IMR-90 (cell line): Measurements from ENCODE around the gene TSKU. TPM values are rescaled to one million over a fixed set of nuclear protein-coding genes. Genes with fewer than 3 reads are reported as not detected.

ENCODE experiments used
- ATAC-seq: fragments of 200-7000 bp; cut with Tn5 transposase; 2 replicates; pipeline ENCODE4 v1.9.1; 2020; ENCODE audit warnings: low read depth, mild to moderate bottlenecking, moderate library complexity
- BruUV-seq: library from RNA; stranded (reverse); fragments of 400-500 nt; replicated peaks from 2 replicates; lab custom pipeline; 2021; lab: Mats Ljungman, UMichigan
- CTCF ChIA-PET: fragments of 300-600 bp; formaldehyde crosslinking; extraction: SDS; loops from one replicate; lab custom pipeline; 2021; ENCODE audit warnings: antibody characterized with exemption; lab: Yijun Ruan, JAX
- POLR2A ChIA-PET: fragments of 300-600 bp; sonication (Branson Sonifier 250); formaldehyde crosslinking; loops from one replicate; lab custom pipeline; 2022; ENCODE audit warnings: antibody characterized with exemption; ENCODE audit not compliant: unreplicated experiment; lab: Charles Lee
- DNase-seq: peaks from one replicate; pipeline ENCODE4 v3.0.0; 2013
- H2AFZ ChIP-seq: replicated peaks from 2 replicates; pipeline ENCODE3; 2013; ENCODE audit warnings: low read length, mild to moderate bottlenecking; ENCODE audit not compliant: poor library complexity
- H2AK5ac ChIP-seq: 2 replicates; pipeline ENCODE4 v1.6.1; 2013; ENCODE audit warnings: low read depth, low read length, inconsistent platforms
- H2AK9ac ChIP-seq: replicated peaks from 2 replicates; pipeline ENCODE3; 2013; ENCODE audit warnings: mild to moderate bottlenecking, low read depth, low read length, moderate library complexity; ENCODE audit not compliant: poor library complexity
- H2BK120ac ChIP-seq: 2 replicates; pipeline ENCODE4 v1.6.1; 2013; ENCODE audit warnings: low read depth, low read length, inconsistent platforms
- H2BK15ac ChIP-seq: 3 replicates; pipeline ENCODE4 v1.6.1; 2013; ENCODE audit warnings: low read depth, low read length, inconsistent platforms
- H2BK20ac ChIP-seq: 2 replicates; pipeline ENCODE4 v1.6.1; 2013; ENCODE audit warnings: low read depth, mild to moderate bottlenecking, inconsistent platforms, low read length, moderate library complexity
- H2BK5ac ChIP-seq: 2 replicates; pipeline ENCODE4 v1.6.1; 2013; ENCODE audit warnings: mild to moderate bottlenecking, low read depth, low read length, inconsistent platforms; ENCODE audit not compliant: poor library complexity, severe bottlenecking
- H3K14ac ChIP-seq: replicated peaks from 2 replicates; pipeline ENCODE4 v1.6.1; 2013; ENCODE audit warnings: low read depth, low read length, inconsistent platforms
- H3K18ac ChIP-seq: 2 replicates; pipeline ENCODE4 v1.6.1; 2013; ENCODE audit warnings: low read depth, low read length, control low read depth
- H3K23ac ChIP-seq: 2 replicates; pipeline ENCODE4 v1.6.1; 2013; ENCODE audit warnings: low read depth, low read length, inconsistent platforms
- H3K27ac ChIP-seq: 2 replicates; pipeline ENCODE4 v1.5.1; 2013; ENCODE audit warnings: mild to moderate bottlenecking, control low read depth, low read length; ENCODE audit not compliant: insufficient read depth
- H3K27me3 ChIP-seq: 2 replicates; pipeline ENCODE4 v1.6.1; 2013; ENCODE audit warnings: low read length; ENCODE audit not compliant: control insufficient read depth, insufficient read depth
- H3K36me3 ChIP-seq: 2 replicates; pipeline ENCODE4 v1.6.1; 2013; ENCODE audit warnings: low read length, mixed read lengths; ENCODE audit not compliant: control insufficient read depth, insufficient read depth
- H3K4ac ChIP-seq: 2 replicates; pipeline ENCODE4 v1.6.1; 2013; ENCODE audit warnings: low read depth, low read length, inconsistent platforms
- H3K4me1 ChIP-seq: 2 replicates; pipeline ENCODE4 v1.6.1; 2013; ENCODE audit warnings: low read length, mixed read lengths; ENCODE audit not compliant: control insufficient read depth, insufficient read depth
- H3K4me2 ChIP-seq: 2 replicates; pipeline ENCODE4 v1.6.1; 2013; ENCODE audit warnings: low read depth, mild to moderate bottlenecking, control low read depth, low read length, moderate library complexity
- H3K4me3 ChIP-seq: 2 replicates; pipeline ENCODE4 v1.5.1; 2013; ENCODE audit warnings: low read depth, mild to moderate bottlenecking, control low read depth, low read length, moderate library complexity; ENCODE audit not compliant: insufficient read depth
- H3K56ac ChIP-seq: 2 replicates; pipeline ENCODE4 v1.6.1; 2013; ENCODE audit warnings: low read length, inconsistent platforms; ENCODE audit not compliant: insufficient read depth; ENCODE audit errors: extremely low read depth
- H3K79me1 ChIP-seq, 2 experiments: 2 replicates each; pipeline ENCODE4 v1.6.1; 2013; ENCODE audit warnings: low read length in 2 of 2, inconsistent platforms in 1 of 2, low read depth in 1 of 2
- H3K9ac ChIP-seq: 2 replicates; pipeline ENCODE4 v1.6.1; 2013; ENCODE audit warnings: low read depth, low read length, control low read depth
- H3K9me1 ChIP-seq: 2 replicates; pipeline ENCODE4 v1.6.1; 2013; ENCODE audit warnings: low read length, inconsistent platforms; ENCODE audit not compliant: insufficient read depth
- H3K9me3 ChIP-seq: 2 replicates; pipeline ENCODE4 v1.6.1; 2013; ENCODE audit warnings: low read length; ENCODE audit not compliant: control insufficient read depth, insufficient read depth
- H4K20me1 ChIP-seq: 2 replicates; pipeline ENCODE4 v1.6.1; 2013; ENCODE audit warnings: low read length, inconsistent platforms; ENCODE audit not compliant: insufficient read depth
- H4K5ac ChIP-seq: 2 replicates; pipeline ENCODE4 v1.6.1; 2013; ENCODE audit warnings: mild to moderate bottlenecking, low read depth, low read length, control low read depth
- H4K8ac ChIP-seq, 2 experiments: 2 replicates each; pipeline ENCODE4 v1.6.1; 2013; ENCODE audit warnings: low read depth in 2 of 2, low read length in 2 of 2, control low read depth in 1 of 2, inconsistent platforms in 1 of 2
- H4K91ac ChIP-seq: 2 replicates; pipeline ENCODE4 v1.6.1; 2013; ENCODE audit warnings: low read depth, low read length, inconsistent platforms; ENCODE audit not compliant: insufficient read depth
- CHD1 ChIP-seq: IDR thresholded peaks from 2 replicates; pipeline ENCODE4 v1.6.1; 2012; ENCODE audit warnings: low read depth, low read length, improper control_type of control experiment
- CTCF ChIP-seq: conservative IDR thresholded peaks from 2 replicates; pipeline ENCODE4 v1.5.1; 2012; ENCODE audit warnings: mild to moderate bottlenecking, low read depth, low read length, improper control_type of control experiment
- ELK1 ChIP-seq: fragments of 150-350 bp; IDR thresholded peaks from 2 replicates; pipeline ENCODE4 v1.6.1; 2016; ENCODE audit warnings: low read depth, mild to moderate bottlenecking, low read length, moderate library complexity, borderline replicate concordance
- MAFK ChIP-seq: IDR thresholded peaks from 2 replicates; pipeline ENCODE4 v1.6.1; 2012; ENCODE audit warnings: low read depth, low read length, improper control_type of control experiment
- MXI1 ChIP-seq: IDR thresholded peaks from 2 replicates; pipeline ENCODE4 v1.6.1; 2012; ENCODE audit warnings: low read depth, mild to moderate bottlenecking, low read length, moderate library complexity, borderline replicate concordance
- NFE2L2 ChIP-seq: fragments of 150-350 bp; IDR thresholded peaks from 2 replicates; pipeline ENCODE4 v1.6.1; 2016; ENCODE audit warnings: low read depth, mild to moderate bottlenecking, low read length
- POLR2A ChIP-seq: IDR thresholded peaks from 2 replicates; pipeline ENCODE4 v1.6.1; 2012; ENCODE audit warnings: mild to moderate bottlenecking, low read depth, low read length
- RAD21 ChIP-seq: IDR thresholded peaks from 2 replicates; pipeline ENCODE4 v1.6.1; 2012; ENCODE audit warnings: low read length, improper control_type of control experiment
- RCOR1 ChIP-seq: IDR thresholded peaks from 2 replicates; pipeline ENCODE4 v1.6.1; 2012; ENCODE audit warnings: mild to moderate bottlenecking, low read length, improper control_type of control experiment; ENCODE audit not compliant: insufficient replicate concordance
- SMC3 ChIP-seq: fragments of 150-350 bp; IDR thresholded peaks from 2 replicates; pipeline ENCODE4 v1.6.1; 2016; ENCODE audit warnings: low read depth, mild to moderate bottlenecking, antibody characterized with exemption, low read length, moderate library complexity
- USF2 ChIP-seq: fragments of 150-350 bp; IDR thresholded peaks from 2 replicates; pipeline ENCODE4 v1.6.1; 2017; ENCODE audit warnings: mild to moderate bottlenecking, antibody characterized with exemption, low read length, low read depth
- WGBS, 2 experiments: methylation state at CpG; one replicate each; pipeline versions ENCODE4 v1.1.5 to v1.1.7; 2013; ENCODE audit warnings: missing lambda C conversion rate in 2 of 2; ENCODE audit not compliant: insufficient read length in 1 of 2; ENCODE audit errors: extremely low coverage in 2 of 2; 5-methylcytosine and 5-hydroxymethylcytosine counted together
- dilution Hi-C: fragments of 300-500 bp; cut with HindIII; formaldehyde crosslinking; loops from one replicate; pipeline ENCODE4 v1.14.3; 2018; ENCODE audit warnings: low sequenced_read_pairs; ENCODE audit not compliant: unreplicated experiment
- in situ Hi-C: fragments of 300-500 bp; cut with MboI; formaldehyde crosslinking; loops from 3 replicates; pipeline ENCODE4 v1.14.3; 2019; ENCODE audit warnings: low sequenced_read_pairs, inconsistent platforms, mixed read lengths
- intact Hi-C: fragments of 100-400 bp; cut with micrococcal nuclease; formaldehyde crosslinking; loops from 2 replicates; pipeline ENCODE4 v1.10.0; 2022
- polyA plus RNA-seq, 3 experiments: library from polyadenylated mRNA; depleted of rRNA; stranded (reverse); fragments of >200 nt; gene quantifications; 2 replicates each; pipeline ENCODE4 v1.2.3, GENCODE V29; 2012; ENCODE audit warnings: low replicate concordance in 1 of 3
- total RNA-seq: library from RNA; depleted of rRNA; stranded (reverse); fragments of >200 nt; gene quantifications from 2 replicates; pipeline ENCODE4 v1.2.3, GENCODE V29; 2012

Gene TSKU
- total and polyA plus RNA-seq, 2 of the 4 experiments (the other 2 are of a cell fraction): 6.8 to 26.6 TPM

GRCh38 chr11:76814414-76814813 is 31.3 kb downstream of the TSKU start:
- no peak for TF ChIP-seq MAFK
- no peak for TF ChIP-seq CHD1
- no peak for TF ChIP-seq RCOR1
- no peak for TF ChIP-seq RAD21
- TF ChIP-seq ELK1: no peak
- TF ChIP-seq NFE2L2: no peak
- TF ChIP-seq USF2: no peak
- TF ChIP-seq POLR2A: no peak
- no peak for TF ChIP-seq MXI1
- no peak for TF ChIP-seq SMC3
- TF ChIP-seq CTCF: no peak
- Histone ChIP-seq H3K4me1 (no peaks in the 10 kb centered on the region; the same call in 1 of the 2 replicates), H3K23ac (no peak overlapping the region), H3K9ac (no peak overlapping the region), H3K56ac (no peak overlapping the region), H3K27ac (no peak overlapping the region), H3K4me2 (no peak overlapping the region), H4K20me1 (no peaks in the 10 kb centered on the region), H4K91ac (no peak overlapping the region), H4K5ac (no peak overlapping the region), H3K4me3 (no peak overlapping the region), H3K14ac (no peak overlapping the region), H4K8ac (no peak overlapping the region), H3K27me3 (peaks cover 2% of the 10 kb centered on the region), H3K36me3 (no peaks in the 10 kb centered on the region), H2AK5ac (no peak overlapping the region), H2BK15ac (no peak overlapping the region), H2BK120ac (no peak overlapping the region), H2BK20ac (no peak overlapping the region), H3K79me1 (no peaks in the 10 kb centered on the region), H3K4ac (no peak overlapping the region), H3K9me1 (no peaks in the 10 kb centered on the region), H3K9me3 (peaks cover 16% of the 10 kb centered on the region), H3K18ac (no peak overlapping the region), H2AK9ac (no peak overlapping the region), H2BK5ac (no peak overlapping the region), H2AFZ (no peak overlapping the region)
- WGBS, 2 experiments: no CpG with 5 or more reads among the region's 2 CpGs
- intact Hi-C loops (loop anchor here (5.0 kb wide), 1 partner anchor 48 kb away; the partner anchor contains the start of gene ACER3), dilution Hi-C loops (no loop called here), in situ Hi-C loops (loop anchor here (5.0 to 10.0 kb wide), 2 partner anchors 103 to 220 kb away; partner anchors contain the start of gene B3GNT6)
- CTCF ChIA-PET: interaction anchor here (0.7 kb wide), 1 partner anchor 104 kb away, joined by 3 read pairs; no protein-coding TSS in a partner anchor
- BruUV-seq: no TSS peak
- POLR2A ChIA-PET: no interaction called here
- no peak for ATAC-seq
- no peak for DNase-seq
